Endothelial cell of umbilical vein (primary cell): ENCODE measurements around the gene CD81. TPM values are rescaled to one million over a fixed set of nuclear protein-coding genes. Genes with fewer than 3 reads are reported as not detected.

Source experiments
- BruUV-seq: library from RNA; stranded (reverse); fragments of 400-500 nt; replicated peaks from 2 replicates; lab custom pipeline; 2021; lab: Mats Ljungman, UMichigan
- CTCF ChIA-PET: fragments of 300-600, 350-600 bp; sonication (Branson Sonifier 250); formaldehyde crosslinking; loops from one replicate; lab custom pipeline; 2021; ENCODE audit warnings: antibody characterized with exemption, inconsistent platforms; lab: Charles Lee
- POLR2A ChIA-PET: fragments of 300-600, 350-600 bp; sonication (Branson Sonifier 250); formaldehyde crosslinking; loops from one replicate; lab custom pipeline; 2021; ENCODE audit warnings: antibody characterized with exemption, inconsistent platforms; lab: Charles Lee
- DNase-seq: peaks from one replicate; pipeline ENCODE4 v3.0.0-alpha.2; 2011; ENCODE audit warnings: low read depth, low spot score
- FAIRE-seq: peaks from 2 replicates; lab custom pipeline; 2011; peaks lifted over from hg19 to GRCh38; lab: Jason Lieb, UNC
- H2AFZ ChIP-seq: 2 replicates; pipeline ENCODE4 v1.6.0; 2012; ENCODE audit warnings: low read depth, low read length, control low read depth, inconsistent platforms
- H3K27ac ChIP-seq: 2 replicates; pipeline ENCODE4 v1.5.1; 2011; ENCODE audit warnings: low read depth, mild to moderate bottlenecking, control low read depth, low read length, moderate library complexity; ENCODE audit not compliant: insufficient read depth
- H3K27me3 ChIP-seq, 2 experiments: 2 replicates each; pipeline versions ENCODE4 v1.6.0 to v1.6.1; 2011; ENCODE audit warnings: low read length in 2 of 2, mixed read lengths in 1 of 2; ENCODE audit not compliant: control insufficient read depth in 2 of 2, insufficient read depth in 2 of 2
- H3K36me3 ChIP-seq, 2 experiments: 2 replicates in 1 of 2; 3 replicates in 1 of 2; pipeline ENCODE4 v1.5.1; 2011; ENCODE audit warnings: low read length in 2 of 2, mild to moderate bottlenecking in 1 of 2, moderate library complexity in 1 of 2; ENCODE audit not compliant: control insufficient read depth in 2 of 2, insufficient read depth in 2 of 2; ENCODE audit errors: extremely low read depth in 1 of 2
- H3K4me1 ChIP-seq: 3 replicates; pipeline ENCODE4 v1.5.1; 2011; ENCODE audit warnings: mild to moderate bottlenecking, low read length; ENCODE audit not compliant: control insufficient read depth, insufficient read depth; ENCODE audit errors: extremely low read depth
- H3K4me2 ChIP-seq: 2 replicates; pipeline ENCODE4 v1.6.1; 2011; ENCODE audit warnings: low read length, control low read depth, mixed read lengths; ENCODE audit not compliant: insufficient read depth
- H3K4me3 ChIP-seq, 3 experiments: fragments of 200-600 bp in 1 of 3; sonication (generic), shearing (Covaris generic) in 1 of 3; replicated peaks in 1 of 3; 2 replicates each; pipeline ENCODE4 v1.5.1; 2011 to 2016; ENCODE audit warnings: control low read depth in 3 of 3, low read length in 3 of 3, mild to moderate bottlenecking in 2 of 3, inconsistent platforms in 1 of 3, low read depth in 1 of 3, moderate library complexity in 1 of 3; ENCODE audit not compliant: insufficient read depth in 1 of 3
- H3K79me2 ChIP-seq: 2 replicates; pipeline ENCODE4 v1.6.0; 2012; ENCODE audit warnings: low read length, inconsistent platforms; ENCODE audit not compliant: control insufficient read depth, insufficient read depth
- H3K9ac ChIP-seq: replicated peaks from 2 replicates; pipeline ENCODE3; 2011; ENCODE audit warnings: low read length, control low read depth; ENCODE audit not compliant: insufficient read depth; ENCODE audit errors: extremely low read depth
- H3K9me1 ChIP-seq: replicated peaks from 3 replicates; pipeline ENCODE4 v1.6.0; 2011; ENCODE audit warnings: mild to moderate bottlenecking, low read length; ENCODE audit not compliant: control insufficient read depth, insufficient read depth; ENCODE audit errors: extremely low read depth
- H3K9me3 ChIP-seq: replicated peaks from 2 replicates; pipeline ENCODE4 v1.5.1; 2012; ENCODE audit warnings: low read length, inconsistent platforms; ENCODE audit not compliant: control insufficient read depth, insufficient read depth
- H4K20me1 ChIP-seq: replicated peaks from 2 replicates; pipeline ENCODE3; 2011; ENCODE audit warnings: mild to moderate bottlenecking, low read length; ENCODE audit not compliant: control insufficient read depth, insufficient read depth; ENCODE audit errors: extremely low read depth
- CTCF ChIP-seq, 2 donors: IDR thresholded peaks; 1 replicate in 1 of 2; 2 replicates in 1 of 2; pipeline ENCODE4 v1.5.1; 2011; ENCODE audit warnings: low read length in 2 of 2, mild to moderate bottlenecking in 2 of 2, moderate library complexity in 2 of 2, control low read depth in 1 of 2, inconsistent platforms in 1 of 2, low read depth in 1 of 2; ENCODE audit not compliant: insufficient read depth in 1 of 2; ENCODE audit errors: extremely low read depth in 1 of 2
- EZH2 ChIP-seq: IDR thresholded peaks from 2 replicates; pipeline ENCODE4 v1.6.1; 2012; ENCODE audit warnings: borderline replicate concordance, low read depth, mild to moderate bottlenecking, moderate library complexity, low read length, inconsistent platforms; ENCODE audit not compliant: severe bottlenecking
- FOS ChIP-seq: IDR thresholded peaks from 2 replicates; pipeline ENCODE4 v1.6.1; 2011; ENCODE audit warnings: mild to moderate bottlenecking, low read length, moderate library complexity, borderline replicate concordance; ENCODE audit not compliant: insufficient read depth
- GATA2 ChIP-seq: IDR thresholded peaks from 2 replicates; pipeline ENCODE4 v1.7.0; 2011; ENCODE audit warnings: low read depth, mild to moderate bottlenecking, moderate library complexity, mixed read lengths, low read length; ENCODE audit not compliant: insufficient read length, insufficient read depth
- JUN ChIP-seq: IDR thresholded peaks from 2 replicates; pipeline ENCODE4 v1.6.1; 2011; ENCODE audit warnings: borderline replicate concordance, low read depth; ENCODE audit not compliant: insufficient read length, insufficient read depth
- MAX ChIP-seq: IDR thresholded peaks from 2 replicates; pipeline ENCODE4 v1.6.1; 2011; ENCODE audit not compliant: insufficient read depth, insufficient read length
- MYC ChIP-seq: IDR thresholded peaks from one replicate; pipeline ENCODE4 v1.6.1; 2011; ENCODE audit warnings: mild to moderate bottlenecking, low read depth, low read length
- POLR2A ChIP-seq: IDR thresholded peaks from 2 replicates; pipeline ENCODE4 v1.6.1; 2012; ENCODE audit warnings: low read depth, mild to moderate bottlenecking, control low read depth, low read length
- POLR2AphosphoS5 ChIP-seq: IDR thresholded peaks from 2 replicates; pipeline ENCODE4 v1.6.1; 2012; ENCODE audit warnings: low read depth, mild to moderate bottlenecking, control low read depth, low read length, moderate library complexity; ENCODE audit not compliant: insufficient read depth
- dilution Hi-C: fragments of 300-500 bp; cut with MboI; formaldehyde crosslinking; loops from one replicate; pipeline ENCODE4 v1.15.0; 2019; ENCODE audit warnings: low sequenced_read_pairs; ENCODE audit not compliant: extremely low pct_ligation_motif_present
- intact Hi-C: fragments of 100-400 bp; cut with micrococcal nuclease; formaldehyde crosslinking; loops from one replicate; pipeline ENCODE4 v1.10.0; 2022
- polyA plus RNA-seq, 4 experiments: library from polyadenylated mRNA; depleted of rRNA in 3 of 4; stranded (reverse) in 3 of 4; unstranded in 1 of 4; fragments of >200 nt; gene quantifications; 2 replicates each; pipeline versions ENCODE4 v1.2.1 to v1.2.3, GENCODE V29; 2011 to 2012; ENCODE audit warnings: missing spikeins in 1 of 4
- total RNA-seq: library from RNA; stranded (reverse); gene quantifications from 2 replicates; pipeline ENCODE4 v1.2.3, GENCODE V29; 2021

The CD81 gene
- total and polyA plus RNA-seq, 2 donors (not counting 3 experiments of a cell fraction or from before 2014, with no cell fraction given): 409 to 802 TPM

- no peak for TF ChIP-seq EZH2
- no peak for TF ChIP-seq FOS
- H4K20me1 ChIP-seq: no peaks in the 10 kb centered on the region
- intact Hi-C loops (no loop called here), dilution Hi-C loops (no loop called here)
- FAIRE-seq: no peak
- H3K4me2 ChIP-seq: no peak overlapping the region
- BruUV-seq: no TSS peak
- no peaks in the 10 kb centered on the region for H3K9me3 ChIP-seq
- ChIA-PET CTCF (interaction anchor here (1.4 to 2.9 kb wide), 2 partner anchors 45 to 70 kb away, joined by 3 to 13 read pairs; no protein-coding TSS in a partner anchor), POLR2A (no interaction called here)
- no peaks in the 10 kb centered on the region for H3K27me3 ChIP-seq
- no peaks in the 10 kb centered on the region for H3K36me3 ChIP-seq
- no peak overlapping the region for H3K9ac ChIP-seq
- no peak overlapping the region for H2AFZ ChIP-seq
- no peak for DNase-seq
- H3K4me1 ChIP-seq: peaks cover 15% of the 10 kb centered on the region
- no peak overlapping the region for H3K27ac ChIP-seq
- H3K9me1 ChIP-seq: no peaks in the 10 kb centered on the region
- H3K4me3 ChIP-seq: no peak overlapping the region
- peaks cover 31% of the 10 kb centered on the region for H3K79me2 ChIP-seq
These were observed 1.7 kb upstream of the CD81 start for GRCh38 chr11:2375341-2375853.

GRCh38 chr11:2375964-2376551 lies 1.1 kb upstream of the CD81 start:
- no peaks in the 10 kb centered on the region for H3K9me3 ChIP-seq
- no peaks in the 10 kb centered on the region for H3K27me3 ChIP-seq
- BruUV-seq: TSS peak; percentile 10
- ChIA-PET POLR2A (no interaction called here), CTCF (interaction anchor here (2.4 to 2.9 kb wide), 2 partner anchors 45 to 71 kb away, joined by 13 to 16 read pairs; no protein-coding TSS in a partner anchor)
- FAIRE-seq (no peak), DNase-seq (no peak)
- dilution Hi-C loops (no loop called here), intact Hi-C loops (no loop called here)
- H3K4me2 ChIP-seq: no peak overlapping the region
- H3K4me3 ChIP-seq: no peak overlapping the region
- H3K79me2 ChIP-seq: peaks cover 38% of the 10 kb centered on the region
- peaks cover 22% of the 10 kb centered on the region for H3K4me1 ChIP-seq
- no peak overlapping the region for H3K9ac ChIP-seq
- no peaks in the 10 kb centered on the region for H3K9me1 ChIP-seq
- H3K27ac ChIP-seq: no peak overlapping the region
- H4K20me1 ChIP-seq: no peaks in the 10 kb centered on the region
- TF ChIP-seq JUN: no peak
- no peak for TF ChIP-seq MAX
- TF ChIP-seq FOS: no peak
- no peak for TF ChIP-seq MYC
- no peak for TF ChIP-seq POLR2AphosphoS5
- TF ChIP-seq EZH2: no peak
- no peak for TF ChIP-seq CTCF (IDR thresholded peaks at IDR 0.05; ENCODE audit: extremely low read depth in 1 of 2, insufficient read depth in 1 of 2, low read depth in 1 of 2, low read length in 2 of 2)
- no peak for TF ChIP-seq POLR2A
- TF ChIP-seq GATA2: no peak
- H2AFZ ChIP-seq: no peak overlapping the region
- no peaks in the 10 kb centered on the region for H3K36me3 ChIP-seq
